ENCODE measurements around the gene NRP2. TPM values are rescaled to one million over a fixed set of nuclear protein-coding genes. Genes with fewer than 3 reads are reported as not detected.

NRP2 gene
- total RNA-seq, 4 donors from 2014 or later: 1.6 to 4.1 (median 2.2) TPM

GRCh38 chr2:205761421-205761820, 79.1 kb downstream of the NRP2 start:
- in situ Hi-C loops (cut with MboI; ENCODE audit: low sequenced_read_pairs in 4 of 4): no loop called here
- H3K9me3 ChIP-seq: no peaks in the 10 kb centered on the region
- ATAC-seq (no peak), DNase-seq (no peak)
- no peak overlapping the region for H3K27ac ChIP-seq
- peaks cover 0 to 4% of the 10 kb centered on the region in 2 donors for H3K4me1 ChIP-seq
- no peaks in the 10 kb centered on the region for H3K36me3 ChIP-seq
- no peak overlapping the region for H3K4me3 ChIP-seq
- TF ChIP-seq POLR2A (IDR thresholded peaks at IDR 0.05): no peak
- no peak for TF ChIP-seq CTCF (IDR thresholded peaks at IDR 0.05 in 4 of 5, conservative IDR thresholded peaks at IDR 0.05 in 1 of 5)
- intact Hi-C loops (cut with DNase I; ENCODE audit: low total_unique reads): loop anchor here (5.0 kb wide), 1 partner anchor 166 kb away; no protein-coding TSS in a partner anchor
- peaks cover 5 to 20% (median 11%) of the 10 kb centered on the region in 3 donors for H3K27me3 ChIP-seq

- H3K27me3 ChIP-seq: peaks cover 5 to 20% (median 11%) of the 10 kb centered on the region in 3 donors
- intact Hi-C loops (cut with DNase I; ENCODE audit: low total_unique reads): loop anchor here (5.0 kb wide), 1 partner anchor 164 kb away; no protein-coding TSS in a partner anchor
- H3K36me3 ChIP-seq: no peaks in the 10 kb centered on the region
- in situ Hi-C loops (cut with MboI; ENCODE audit: low sequenced_read_pairs in 4 of 4): no loop called here
- H3K27ac ChIP-seq: no peak overlapping the region
- no peaks in the 10 kb centered on the region for H3K9me3 ChIP-seq
- DNase-seq (no peak), ATAC-seq (no peak)
- TF ChIP-seq POLR2A (IDR thresholded peaks at IDR 0.05): no peak
- TF ChIP-seq CTCF (IDR thresholded peaks at IDR 0.05 in 4 of 5, conservative IDR thresholded peaks at IDR 0.05 in 1 of 5): no peak
- H3K4me1 ChIP-seq: peaks cover 0 to 10% of the 10 kb centered on the region in 2 donors
- H3K4me3 ChIP-seq: no peak overlapping the region
Measured at GRCh38 chr2:205762881-205763280, 80.6 kb downstream of the NRP2 start.

- Histone ChIP-seq H3K36me3 (no peaks in the 10 kb centered on the region), H3K4me1 (peaks cover 0 to 5% of the 10 kb centered on the region in 2 donors), H3K27ac (no peak overlapping the region), H3K27me3 (peaks cover 5 to 20% (median 11%) of the 10 kb centered on the region in 3 donors), H3K4me3 (no peak overlapping the region), H3K9me3 (no peaks in the 10 kb centered on the region)
- in situ Hi-C loops (cut with MboI; ENCODE audit: low sequenced_read_pairs in 4 of 4): no loop called here
- ATAC-seq (no peak), DNase-seq (peak in 1 of 2 donors; percentile 26)
- intact Hi-C loops (cut with DNase I; ENCODE audit: low total_unique reads): loop anchor here (5.0 kb wide), 1 partner anchor 164 kb away; no protein-coding TSS in a partner anchor
- TF ChIP-seq POLR2A (IDR thresholded peaks at IDR 0.05) (no peak), CTCF (IDR thresholded peaks at IDR 0.05 in 4 of 5, conservative IDR thresholded peaks at IDR 0.05 in 1 of 5) (peak in 3 of 5 experiments; percentile 25 to 49 (median 48))
Measured at GRCh38 chr2:205763708-205764211, 81.5 kb downstream of the NRP2 start.

GRCh38 chr2:205764270-205764746, 82.0 kb downstream of the NRP2 start:
- Histone ChIP-seq H3K4me3 (no peak overlapping the region), H3K36me3 (no peaks in the 10 kb centered on the region), H3K9me3 (no peaks in the 10 kb centered on the region), H3K4me1 (peaks cover 0 to 5% of the 10 kb centered on the region in 2 donors), H3K27ac (no peak overlapping the region), H3K27me3 (peaks cover 5 to 20% (median 11%) of the 10 kb centered on the region in 3 donors)
- no peak for ATAC-seq
- TF ChIP-seq CTCF (IDR thresholded peaks at IDR 0.05 in 4 of 5, conservative IDR thresholded peaks at IDR 0.05 in 1 of 5) (no peak), POLR2A (IDR thresholded peaks at IDR 0.05) (no peak)
- in situ Hi-C loops (cut with MboI; ENCODE audit: low sequenced_read_pairs in 4 of 4): no loop called here
- DNase-seq: no peak
- intact Hi-C loops (cut with DNase I; ENCODE audit: low total_unique reads): loop anchor here (5.0 kb wide), 1 partner anchor 163 kb away; no protein-coding TSS in a partner anchor

All from gastrocnemius medialis (tissue), 4 donors.